ENCODE data around the gene BHMT. TPM values are rescaled to one million over a fixed set of nuclear protein-coding genes. Genes with fewer than 3 reads are reported as not detected.

Gene BHMT
- 100 to 1,000 TPM in 3 of 4 donors, 10 to 100 TPM in 1; 11.8 to 342 (median 205) TPM for polyA plus RNA-seq (ENCODE audit: insufficient read length in 4 of 4)

- DNase-seq (ENCODE audit: low read depth in 4 of 4, low spot score in 3 of 4) = no peak
Observed at GRCh38 chr5:79111387-79111959, at the start of gene BHMT. BHMT (plus strand) TSS chr5:79111809; CDS start chr5:79111886, 77 bp downstream.

DNA sequence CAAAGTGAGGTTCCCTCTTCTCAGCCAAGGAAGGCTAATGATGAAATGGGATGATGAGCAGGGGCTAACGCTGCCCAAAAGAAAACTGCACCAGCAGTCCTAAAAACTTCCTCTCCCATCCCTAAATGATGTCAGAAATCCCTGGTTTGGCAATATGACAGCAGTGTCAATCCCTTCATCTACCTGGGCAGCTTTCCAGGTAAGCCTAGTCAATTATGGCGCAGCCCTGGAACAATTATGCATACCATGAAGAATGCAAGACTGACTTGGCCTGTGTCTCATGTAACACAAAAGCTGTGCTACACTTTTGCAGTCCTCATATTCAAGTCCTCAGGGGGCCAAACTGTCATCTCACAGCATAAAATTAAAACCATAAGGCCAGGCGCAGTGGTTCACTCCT, 49.2 kb upstream of the BHMT start:
- DNase-seq (ENCODE audit: low read depth in 4 of 4, low spot score in 3 of 4) = no peak

DNA sequence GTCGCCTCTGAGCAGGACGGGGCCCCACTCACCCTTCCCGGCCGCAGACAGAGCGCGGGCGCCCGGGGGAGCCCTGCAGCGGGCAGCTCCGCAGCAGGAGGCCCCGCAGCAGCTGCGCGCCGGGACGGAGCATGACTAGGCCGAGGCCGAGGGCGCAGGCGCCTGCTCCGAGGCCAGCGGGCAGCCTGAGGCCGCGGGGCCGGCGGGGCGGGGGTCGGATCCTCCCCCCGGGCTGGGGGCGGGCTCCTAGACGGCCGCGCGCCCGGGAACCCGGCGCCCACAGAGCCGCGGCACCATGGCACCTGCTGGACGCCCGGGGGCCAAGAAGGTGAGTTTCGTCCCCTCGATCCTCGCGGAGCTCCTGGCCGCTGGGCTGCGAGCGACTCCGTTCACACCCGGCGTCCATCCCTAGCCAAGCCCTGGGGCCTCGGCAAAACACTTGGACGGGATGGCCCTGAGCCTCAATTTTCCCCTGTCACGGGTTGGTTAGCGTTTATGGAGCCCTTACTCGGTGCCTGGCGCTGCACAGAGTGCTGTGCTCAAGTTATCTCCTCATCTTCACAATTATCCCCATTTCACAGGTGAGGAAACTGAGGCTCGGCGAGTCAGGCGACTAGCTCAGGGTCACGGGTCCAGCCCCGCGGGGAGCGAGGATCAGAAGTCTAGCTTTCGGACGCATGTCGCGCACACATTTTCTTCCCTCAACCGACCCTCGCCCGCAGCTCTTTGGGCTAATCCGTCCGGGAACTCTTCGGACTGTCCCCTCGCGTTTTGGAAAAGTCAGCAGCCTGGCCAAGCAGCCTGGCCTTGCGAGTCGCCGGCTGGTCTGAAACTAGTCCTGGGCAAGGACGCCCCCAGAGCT, 41.9 kb upstream of the BHMT start, which contains the start of the genes BHMT2 and DMGDH:
Gene BHMT2, plus strand, starts transcription at position 280 of the 862 bp plus-strand sequence. Its CDS starts 16 bp downstream, at position 296.
Gene DMGDH, minus strand, starts transcription at position 187 of the 862 bp plus-strand sequence. Its CDS starts 54 bp downstream, at position 133.
- peak in 1 of 4 donors; percentile 28 for DNase-seq (ENCODE audit: low read depth in 4 of 4, low spot score in 3 of 4)

GRCh38 chr5:79070350-79070667, 41.3 kb upstream of the BHMT start:
- DNase-seq (ENCODE audit: low read depth in 4 of 4, low spot score in 3 of 4) = peak in 2 of 4 donors; percentile 26 to 29

DNA sequence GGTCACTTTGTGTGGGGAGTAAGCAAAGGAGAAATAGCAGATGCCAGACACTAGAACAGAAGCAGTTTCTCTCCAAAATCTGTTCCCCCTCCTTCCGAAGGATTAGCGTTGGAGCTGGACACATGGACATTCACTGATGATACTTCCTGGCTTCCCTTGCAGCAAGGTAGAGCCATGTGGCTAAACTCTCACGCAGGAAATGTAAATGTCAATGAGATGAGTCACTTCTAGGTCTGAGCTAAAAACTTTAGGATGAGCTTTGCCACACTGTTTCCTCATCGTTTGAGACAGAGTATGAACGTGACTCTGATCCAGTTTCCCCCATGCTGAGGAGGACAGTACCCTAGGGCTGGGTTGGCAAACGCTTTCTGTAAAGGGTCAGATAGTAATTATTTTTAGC, 37.0 kb upstream of the BHMT start:
- no peak for DNase-seq (ENCODE audit: low read depth in 4 of 4, low spot score in 3 of 4)

DNA sequence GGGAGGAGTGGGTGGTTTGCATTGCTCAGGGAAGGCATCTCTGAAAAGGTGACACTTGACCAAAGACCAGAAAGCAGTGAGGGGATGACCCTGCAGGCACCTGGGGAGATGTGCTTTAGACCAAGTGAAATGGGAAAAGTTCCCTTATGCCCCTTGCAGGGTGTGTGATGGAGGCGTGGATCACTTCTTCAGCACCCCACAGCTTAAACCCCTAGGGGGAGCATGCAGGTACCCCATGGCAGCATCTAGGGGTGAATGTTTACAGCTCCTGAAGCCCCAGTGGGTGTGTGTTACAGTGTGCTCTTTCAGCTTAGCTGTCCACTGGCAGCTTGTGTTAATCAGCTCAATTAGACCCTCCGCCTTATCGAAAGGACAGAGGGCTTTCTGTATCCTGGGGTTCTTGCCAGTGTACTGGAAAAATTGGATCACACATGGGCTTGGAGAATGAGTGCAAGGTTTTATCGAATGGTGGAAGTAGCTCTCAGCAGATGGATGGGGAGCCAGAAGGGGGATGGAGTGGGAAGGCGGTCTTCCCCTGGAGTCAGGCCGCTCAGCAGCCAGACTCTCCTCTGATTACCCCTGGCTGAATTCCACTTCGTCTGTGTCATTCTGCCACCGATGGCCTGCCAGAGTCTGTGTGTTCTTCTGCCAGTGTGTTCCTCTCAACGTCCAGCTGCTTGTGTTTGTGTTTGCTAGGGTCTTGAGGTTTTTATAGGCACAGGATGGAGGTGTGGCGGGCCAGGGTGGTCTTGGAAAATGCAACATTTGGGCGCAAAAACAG, 35.8 kb upstream of the BHMT start:
- no peak for DNase-seq (ENCODE audit: low read depth in 4 of 4, low spot score in 3 of 4)

- DNase-seq (ENCODE audit: low read depth in 4 of 4, low spot score in 3 of 4) = no peak
Observed at GRCh38 chr5:79076819-79077218, 34.8 kb upstream of the BHMT start.

DNA sequence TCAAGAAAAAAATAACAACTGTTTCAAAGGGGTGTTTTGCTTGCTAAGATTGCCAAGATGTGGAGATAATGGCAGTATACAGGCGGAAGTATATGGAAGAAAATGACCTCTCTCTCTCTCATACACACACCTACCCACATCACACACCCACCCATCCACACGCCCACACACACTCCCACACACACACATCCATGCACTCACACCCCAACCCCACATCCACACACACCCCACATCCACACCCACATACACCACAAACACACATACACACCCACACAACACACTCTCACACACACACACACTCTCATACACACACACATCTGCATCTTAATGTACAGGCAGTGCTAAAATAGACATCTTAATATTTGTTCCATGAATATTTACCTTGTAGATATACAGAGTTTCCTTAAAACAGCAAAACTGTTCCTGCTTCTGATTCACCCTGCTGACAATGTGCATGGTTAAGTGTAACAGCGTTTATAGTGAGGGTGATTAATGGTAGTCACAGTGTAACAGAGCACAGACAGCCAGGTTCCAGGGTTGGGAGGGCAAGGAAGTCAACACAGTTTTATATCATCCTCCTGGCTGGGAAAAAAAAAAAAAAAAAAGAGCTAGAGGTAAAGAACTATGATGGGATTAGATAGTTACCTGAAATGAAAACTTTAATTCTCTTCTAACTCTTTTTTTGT, 33.8 kb upstream of the BHMT start:
- no peak for DNase-seq (ENCODE audit: low read depth in 4 of 4, low spot score in 3 of 4)

GRCh38 chr5:79080804-79081203, 30.8 kb upstream of the BHMT start:
- DNase-seq (ENCODE audit: low read depth in 4 of 4, low spot score in 3 of 4) = no peak

DNA sequence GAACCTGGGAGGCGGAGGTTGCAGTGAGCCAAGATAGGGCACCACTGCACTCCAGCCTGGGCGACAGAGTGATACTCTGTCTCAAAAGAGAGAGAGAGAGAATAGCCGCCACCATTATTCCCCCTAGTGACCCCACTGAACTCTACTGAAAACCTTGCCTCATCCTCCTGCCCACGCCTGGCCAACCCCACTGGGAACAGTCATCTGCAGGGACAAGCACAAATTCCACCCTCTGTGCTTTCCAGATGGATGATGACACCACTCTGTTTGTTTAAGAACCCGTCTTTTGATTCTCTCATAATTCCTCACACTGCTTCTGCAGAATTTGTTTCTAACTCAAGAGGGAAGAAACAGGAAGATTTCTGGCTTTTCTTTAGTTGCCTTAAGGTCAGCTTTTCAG, 29.8 kb upstream of the BHMT start:
- no peak for DNase-seq (ENCODE audit: low read depth in 4 of 4, low spot score in 3 of 4)

DNA sequence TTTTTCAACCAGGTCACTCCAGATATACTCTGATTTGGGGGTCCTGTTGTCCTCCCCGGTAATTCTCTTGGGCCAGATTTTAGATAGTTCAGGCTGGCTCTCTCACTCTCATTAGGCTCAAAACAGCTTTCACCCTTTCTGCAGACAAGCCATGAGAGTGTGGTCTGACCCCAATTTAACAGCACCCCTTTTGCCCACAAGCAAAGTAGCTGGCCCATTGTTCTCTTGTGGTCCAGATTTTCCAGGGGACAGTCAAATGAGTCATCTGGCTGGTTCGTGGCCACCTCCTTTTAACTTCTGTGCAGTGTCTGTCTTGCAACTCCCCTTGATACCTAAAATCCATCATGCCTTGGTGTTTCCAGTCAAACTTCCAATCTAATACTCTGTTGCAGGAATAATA, 25.5 kb upstream of the BHMT start:
- no peak for DNase-seq (ENCODE audit: low read depth in 4 of 4, low spot score in 3 of 4)

DNA sequence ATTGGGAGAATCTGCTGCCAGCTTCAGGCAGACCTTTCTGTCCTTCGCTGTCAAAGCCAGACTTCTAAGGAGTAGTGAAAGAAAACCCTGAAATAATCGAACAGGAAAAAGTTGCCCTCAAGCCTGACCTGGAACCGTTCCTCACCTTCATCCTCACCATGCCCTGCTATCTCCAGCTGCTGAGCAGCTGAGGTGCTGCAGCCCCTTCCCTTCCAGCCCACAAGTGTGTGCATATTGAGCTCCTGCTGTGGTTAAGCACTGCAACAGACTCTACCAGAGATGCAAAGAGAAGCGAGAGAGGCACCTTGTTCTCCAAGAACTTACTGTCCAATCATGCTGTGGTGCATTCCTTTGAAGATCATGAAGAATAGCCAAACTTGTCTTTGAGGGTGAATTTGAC, 23.1 kb upstream of the BHMT start:
- no peak for DNase-seq (ENCODE audit: low read depth in 4 of 4, low spot score in 3 of 4)

DNA sequence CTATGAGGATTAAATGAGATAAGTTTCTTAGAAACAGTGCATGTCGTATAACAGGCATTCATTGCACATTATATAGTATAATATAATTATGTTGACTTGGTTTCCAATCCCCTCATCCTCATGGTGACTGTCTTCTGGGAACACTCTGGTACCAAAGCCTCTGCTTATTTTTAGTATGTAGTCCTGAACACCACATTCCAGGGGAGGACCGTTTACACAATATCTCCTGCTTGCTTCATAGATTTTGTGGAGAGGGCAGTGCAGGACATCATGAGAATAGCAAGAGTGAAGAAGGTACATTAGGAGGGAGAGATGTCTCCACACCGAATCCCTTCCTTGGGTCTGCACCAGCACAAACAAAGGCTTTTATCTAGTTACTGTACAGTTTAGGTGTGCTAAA, 20.5 kb upstream of the BHMT start:
- DNase-seq (ENCODE audit: low read depth in 4 of 4, low spot score in 3 of 4) = no peak

DNA sequence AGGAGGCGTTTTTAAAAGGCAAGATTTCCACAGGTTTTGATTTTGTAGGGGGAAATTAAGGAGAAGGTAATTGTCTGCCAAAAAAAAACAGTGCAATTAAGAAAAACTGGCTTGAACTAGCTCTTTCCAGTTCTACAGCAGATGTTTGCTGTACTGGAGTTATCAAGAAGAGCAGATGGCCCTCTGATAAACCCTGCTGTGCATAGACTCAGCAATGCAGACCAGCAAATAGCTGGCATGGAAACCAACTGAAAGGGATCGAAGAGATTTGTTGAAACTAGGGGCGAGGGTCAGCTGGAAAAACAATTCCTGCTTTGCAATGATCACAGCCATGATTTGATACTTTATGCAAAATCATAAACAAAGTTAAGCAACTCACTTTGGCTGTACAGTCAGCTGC, 17.8 kb upstream of the BHMT start:
- DNase-seq (ENCODE audit: low read depth in 4 of 4, low spot score in 3 of 4) = no peak

DNA sequence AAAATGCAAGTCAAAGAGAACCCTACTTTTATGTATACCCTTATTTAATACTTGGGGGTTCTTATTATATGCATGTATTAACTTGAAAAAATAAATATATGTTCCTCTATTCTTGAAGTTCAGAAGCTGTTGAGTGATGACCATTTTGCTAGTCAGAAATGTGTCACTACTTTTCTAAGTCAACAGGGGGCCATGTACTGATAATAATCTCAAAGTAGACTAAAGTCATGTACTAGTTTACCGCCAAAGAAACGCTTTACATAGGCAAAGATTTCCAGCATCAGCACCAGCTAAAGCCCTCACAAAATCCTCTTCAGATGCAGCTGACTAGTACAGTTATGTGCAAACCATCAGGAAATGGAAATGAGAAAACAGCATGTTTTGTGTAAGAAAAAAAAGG, 5.7 kb upstream of the BHMT start:
- no peak for DNase-seq (ENCODE audit: low read depth in 4 of 4, low spot score in 3 of 4)

- no peak for DNase-seq (ENCODE audit: low read depth in 4 of 4, low spot score in 3 of 4)
Observed at GRCh38 chr5:79107020-79107796, 4.4 kb upstream of the BHMT start.

DNA sequence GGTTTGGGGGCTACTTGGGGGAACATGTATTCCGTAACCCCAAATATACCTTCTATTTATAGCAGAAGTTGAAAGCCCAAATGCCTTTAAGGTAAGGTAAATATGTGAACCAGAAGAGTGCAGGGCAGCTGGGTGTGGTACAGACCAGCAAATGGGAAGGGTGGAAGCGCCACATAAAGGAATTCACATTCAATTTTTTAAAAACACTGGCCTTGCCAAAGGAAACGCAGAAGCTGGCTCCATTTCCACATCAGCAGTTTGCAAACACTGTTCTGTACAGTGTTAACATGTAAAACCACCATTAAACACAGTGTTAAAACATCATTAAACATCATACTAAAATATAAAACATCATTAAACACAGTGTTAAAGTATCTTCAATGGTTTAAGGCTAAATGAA, 3.5 kb upstream of the BHMT start:
- no peak for DNase-seq (ENCODE audit: low read depth in 4 of 4, low spot score in 3 of 4)

DNA sequence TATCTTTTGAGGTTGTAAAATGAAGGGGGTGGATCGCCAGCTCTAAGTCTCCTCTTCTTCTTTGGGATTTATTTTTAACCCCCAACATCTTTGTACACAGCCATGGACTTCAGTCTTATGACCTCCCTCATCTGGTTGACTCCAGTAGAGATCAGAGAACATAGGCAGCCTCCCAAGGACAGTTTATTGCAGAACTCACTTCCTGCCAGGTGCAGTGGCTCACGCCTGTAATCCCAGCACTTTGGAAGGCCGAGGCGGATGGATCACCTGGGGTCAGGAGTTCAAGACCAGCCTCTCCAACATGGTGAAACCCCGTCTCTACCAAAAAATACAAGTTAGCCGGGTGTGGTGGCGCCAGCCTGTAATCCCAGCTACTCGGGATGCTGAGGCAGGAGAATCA, 2.8 kb upstream of the BHMT start:
- DNase-seq (ENCODE audit: low read depth in 4 of 4, low spot score in 3 of 4) = no peak

DNA sequence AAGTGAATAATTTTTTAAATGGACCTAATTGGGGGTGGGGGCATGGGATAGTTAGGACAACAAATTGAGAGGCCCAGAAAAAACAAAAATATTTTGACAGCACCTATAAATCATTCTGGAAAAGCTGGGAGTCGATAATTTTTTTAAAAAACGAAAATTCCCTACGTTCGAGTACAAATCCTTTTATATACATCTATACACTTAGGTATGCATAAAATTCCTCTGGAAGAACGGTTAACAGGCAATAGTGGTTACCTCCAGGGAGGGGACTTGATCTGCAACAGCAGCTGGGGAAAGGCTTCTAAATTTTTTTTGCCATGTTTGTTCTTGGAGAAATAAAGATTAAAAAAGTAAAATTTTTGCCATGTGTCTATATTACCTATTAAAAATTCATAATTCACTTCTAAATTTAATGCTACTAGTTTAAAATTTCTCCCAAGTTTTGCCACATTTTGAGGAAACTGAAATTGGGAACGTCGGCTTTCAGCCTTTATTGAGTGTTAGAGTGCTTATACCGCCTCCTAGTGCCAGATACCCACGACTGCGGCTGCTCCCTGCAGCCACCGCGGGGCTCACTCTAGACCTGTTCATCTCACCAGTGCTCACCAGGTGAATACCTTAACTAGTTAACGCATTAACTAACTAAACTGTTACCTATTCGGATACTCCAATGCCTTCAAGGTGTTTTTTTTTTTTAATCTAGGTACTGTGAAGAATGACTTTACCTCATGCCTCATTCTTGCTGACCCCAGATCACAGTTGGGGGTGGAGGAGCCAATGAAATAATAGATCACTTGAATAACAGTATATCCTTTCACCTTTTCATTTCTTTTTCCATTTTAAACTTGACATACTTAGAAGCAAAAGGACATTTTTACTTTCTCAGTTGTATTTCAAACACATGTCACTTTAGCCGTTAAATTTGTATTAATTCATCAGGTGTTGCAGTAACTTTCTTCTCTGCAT, 1.8 kb upstream of the BHMT start:
- DNase-seq (ENCODE audit: low read depth in 4 of 4, low spot score in 3 of 4) = no peak
